Measurements from ENCODE around the gene TDRD7.

DNA sequence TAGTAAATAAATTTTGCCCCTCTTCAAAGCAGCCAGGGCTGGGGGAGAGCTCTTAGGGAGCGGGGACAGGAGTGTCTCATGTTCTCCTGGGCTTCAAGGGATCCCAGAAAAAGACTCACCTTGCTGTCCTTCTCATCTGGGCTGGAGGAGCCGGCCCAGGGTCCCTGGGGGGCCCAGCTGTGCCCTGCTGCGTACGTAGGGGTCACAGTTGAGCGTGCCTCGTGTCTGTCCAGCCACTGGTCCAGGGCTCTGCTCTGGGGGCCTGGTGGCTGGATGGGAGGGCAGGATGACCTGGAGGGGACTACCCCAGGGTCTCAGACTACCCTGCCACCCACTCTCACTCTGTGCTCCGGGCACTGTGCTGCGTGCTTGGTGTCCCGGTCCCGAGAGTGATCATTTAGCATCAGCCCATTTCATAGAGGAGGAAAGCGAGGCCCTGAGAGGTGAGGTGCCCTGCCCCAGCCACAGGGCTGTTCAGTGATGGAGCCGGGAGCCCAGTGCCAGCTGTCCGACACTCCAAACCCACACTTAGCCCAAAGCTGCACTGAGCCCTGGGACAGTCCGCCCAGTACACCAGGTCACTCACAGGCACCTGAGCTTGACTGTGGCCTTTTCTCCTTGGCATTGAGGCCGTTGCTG, 26.2 kb upstream of the TDRD7 start:
- TF ChIP-seq, protein P1, sequence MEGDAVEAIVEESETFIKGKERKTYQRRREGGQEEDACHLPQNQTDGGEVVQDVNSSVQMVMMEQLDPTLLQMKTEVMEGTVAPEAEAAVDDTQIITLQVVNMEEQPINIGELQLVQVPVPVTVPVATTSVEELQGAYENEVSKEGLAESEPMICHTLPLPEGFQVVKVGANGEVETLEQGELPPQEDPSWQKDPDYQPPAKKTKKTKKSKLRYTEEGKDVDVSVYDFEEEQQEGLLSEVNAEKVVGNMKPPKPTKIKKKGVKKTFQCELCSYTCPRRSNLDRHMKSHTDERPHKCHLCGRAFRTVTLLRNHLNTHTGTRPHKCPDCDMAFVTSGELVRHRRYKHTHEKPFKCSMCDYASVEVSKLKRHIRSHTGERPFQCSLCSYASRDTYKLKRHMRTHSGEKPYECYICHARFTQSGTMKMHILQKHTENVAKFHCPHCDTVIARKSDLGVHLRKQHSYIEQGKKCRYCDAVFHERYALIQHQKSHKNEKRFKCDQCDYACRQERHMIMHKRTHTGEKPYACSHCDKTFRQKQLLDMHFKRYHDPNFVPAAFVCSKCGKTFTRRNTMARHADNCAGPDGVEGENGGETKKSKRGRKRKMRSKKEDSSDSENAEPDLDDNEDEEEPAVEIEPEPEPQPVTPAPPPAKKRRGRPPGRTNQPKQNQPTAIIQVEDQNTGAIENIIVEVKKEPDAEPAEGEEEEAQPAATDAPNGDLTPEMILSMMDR (IDR thresholded peaks at IDR 0.05) = no peak
- TF ChIP-seq POLR2A (IDR thresholded peaks at IDR 0.05) = no peak
